ENCODE results near the gene CAMTA1. TPM values are rescaled to one million over a fixed set of nuclear protein-coding genes. Genes with fewer than 3 reads are reported as not detected.

Gene CAMTA1
- total RNA-seq, 1 donor from 2014 or later = 62.9 TPM

- H3K36me3 ChIP-seq = no peaks in the 10 kb centered on the region
- no peak overlapping the region for H3K27ac ChIP-seq
- H3K4me1 ChIP-seq = no peaks in the 10 kb centered on the region
- intact Hi-C loops (cut with DNase I) = no loop called here
- H3K27me3 ChIP-seq = no peaks in the 10 kb centered on the region
- DNase-seq (ENCODE audit: extremely low spot score in 2 of 2) = no peak
- no peak for TF ChIP-seq CTCF (IDR thresholded peaks at IDR 0.05)
- no peak for TF ChIP-seq POLR2A (IDR thresholded peaks at IDR 0.05)
- no peak for TF ChIP-seq POLR2AphosphoS5 (IDR thresholded peaks at IDR 0.05; ENCODE audit: insufficient read depth in 1 of 2, low read depth in 1 of 2)
- H3K9me3 ChIP-seq = no peaks in the 10 kb centered on the region
- H3K4me3 ChIP-seq = no peak overlapping the region
Measured at GRCh38 chr1:6811583-6811982, 26.3 kb downstream of the CAMTA1 start.

GRCh38 chr1:6813165-6813564 lies 27.9 kb downstream of the CAMTA1 start:
- intact Hi-C loops (cut with DNase I) = no loop called here
- no peaks in the 10 kb centered on the region for H3K9me3 ChIP-seq
- no peak overlapping the region for H3K27ac ChIP-seq
- no peaks in the 10 kb centered on the region for H3K4me1 ChIP-seq
- no peak for DNase-seq (ENCODE audit: extremely low spot score in 2 of 2)
- H3K27me3 ChIP-seq = no peaks in the 10 kb centered on the region
- H3K36me3 ChIP-seq = no peaks in the 10 kb centered on the region
- no peak overlapping the region for H3K4me3 ChIP-seq
- TF ChIP-seq POLR2AphosphoS5 (IDR thresholded peaks at IDR 0.05; ENCODE audit: insufficient read depth in 1 of 2, low read depth in 1 of 2) = no peak
- TF ChIP-seq CTCF (IDR thresholded peaks at IDR 0.05) = no peak
- no peak for TF ChIP-seq POLR2A (IDR thresholded peaks at IDR 0.05)

- H3K27ac ChIP-seq = no peak overlapping the region
- H3K9me3 ChIP-seq = no peaks in the 10 kb centered on the region
- DNase-seq (ENCODE audit: extremely low spot score in 2 of 2) = no peak
- H3K4me1 ChIP-seq = peaks cover 6% of the 10 kb centered on the region
- H3K36me3 ChIP-seq = no peaks in the 10 kb centered on the region
- no peak overlapping the region for H3K4me3 ChIP-seq
- H3K27me3 ChIP-seq = no peaks in the 10 kb centered on the region
- TF ChIP-seq POLR2AphosphoS5 (IDR thresholded peaks at IDR 0.05; ENCODE audit: insufficient read depth in 1 of 2, low read depth in 1 of 2) (no peak), POLR2A (IDR thresholded peaks at IDR 0.05) (no peak), CTCF (IDR thresholded peaks at IDR 0.05) (no peak)
- intact Hi-C loops (cut with DNase I) = no loop called here
Measured at GRCh38 chr1:6815726-6816125, 30.5 kb downstream of the CAMTA1 start.

GRCh38 chr1:6819246-6820040 lies 34.2 kb downstream of the CAMTA1 start:
- TF ChIP-seq CTCF (IDR thresholded peaks at IDR 0.05) (no peak), POLR2A (IDR thresholded peaks at IDR 0.05) (no peak), POLR2AphosphoS5 (IDR thresholded peaks at IDR 0.05; ENCODE audit: insufficient read depth in 1 of 2, low read depth in 1 of 2) (no peak)
- H3K27ac ChIP-seq = no peak overlapping the region

GRCh38 chr1:6820899-6821298 lies 35.6 kb downstream of the CAMTA1 start:
- Histone ChIP-seq H3K27ac (no peak overlapping the region), H3K27me3 (no peaks in the 10 kb centered on the region), H3K9me3 (no peaks in the 10 kb centered on the region), H3K4me1 (peaks cover 22% of the 10 kb centered on the region), H3K36me3 (no peaks in the 10 kb centered on the region), H3K4me3 (no peak overlapping the region)
- DNase-seq (ENCODE audit: extremely low spot score in 2 of 2) = no peak
- intact Hi-C loops (cut with DNase I) = no loop called here
- TF ChIP-seq CTCF (IDR thresholded peaks at IDR 0.05) (no peak), POLR2AphosphoS5 (IDR thresholded peaks at IDR 0.05; ENCODE audit: insufficient read depth in 1 of 2, low read depth in 1 of 2) (no peak), POLR2A (IDR thresholded peaks at IDR 0.05) (no peak)

More at GRCh38 chr1:6819246-6820040, 34.2 kb downstream of the CAMTA1 start:
- Histone ChIP-seq H3K36me3 (no peaks in the 10 kb centered on the region), H3K4me1 (peaks cover 22% of the 10 kb centered on the region), H3K9me3 (no peaks in the 10 kb centered on the region), H3K4me3 (no peak overlapping the region), H3K27me3 (no peaks in the 10 kb centered on the region)
- no peak for DNase-seq (ENCODE audit: extremely low spot score in 2 of 2)
- intact Hi-C loops (cut with DNase I) = no loop called here
